GM21367 (cell line): ENCODE results near the gene SUMO4.
"Not testable (repeated sequence)": the region's sequence is repeated elsewhere in the genome, so short reads cannot be mapped to it uniquely, and the experiment has no call there.

ENCODE experiments used
- ATAC-seq: cut with Tn5 transposase; IDR thresholded peaks from one replicate; pipeline ENCODE4 v1.9.1; 2021; ENCODE audit not compliant: unreplicated experiment

Gene SUMO4

DNA sequence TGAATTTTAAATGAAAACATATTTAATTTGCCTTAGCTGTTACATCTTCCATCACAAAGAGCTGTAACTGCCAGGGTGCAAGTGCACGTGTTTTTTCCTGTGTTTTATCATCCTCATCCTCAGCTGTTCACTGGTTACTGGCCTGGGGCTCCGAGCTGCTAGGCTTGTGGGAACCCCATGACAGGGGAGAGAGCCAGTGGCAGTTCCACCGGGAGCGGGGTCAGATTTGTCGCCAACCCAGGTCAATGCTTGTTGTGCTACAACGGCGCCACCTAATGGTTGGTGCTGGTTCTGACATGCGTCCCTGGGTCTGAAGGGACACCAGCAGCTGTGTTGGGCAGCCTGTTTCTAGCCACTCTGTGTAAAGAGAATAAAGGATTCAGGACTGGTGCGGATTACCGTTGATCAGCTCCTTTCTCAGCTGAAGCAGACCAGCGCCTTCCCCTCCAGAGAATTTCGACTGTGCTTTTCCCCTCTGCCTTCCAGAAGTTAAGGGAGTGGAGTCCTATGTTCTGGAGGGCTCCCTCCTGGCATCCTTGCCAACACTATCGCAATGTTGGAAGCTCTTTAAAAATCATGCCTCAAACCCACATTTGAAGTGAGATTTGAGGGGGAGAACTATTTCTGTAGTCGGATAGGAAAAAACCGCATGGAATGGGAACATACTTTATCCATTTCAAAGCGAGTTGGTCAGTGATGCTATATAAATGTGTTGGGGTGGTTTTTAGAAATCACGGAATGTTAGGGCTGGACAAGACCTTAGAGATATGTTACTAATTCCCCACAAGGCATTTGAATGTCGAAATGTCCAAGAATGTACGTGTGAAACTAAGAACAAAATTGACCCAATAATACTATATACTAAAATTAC lies 32.1 kb downstream of the SUMO4 start:
- peak; percentile 78 for ATAC-seq

DNA sequence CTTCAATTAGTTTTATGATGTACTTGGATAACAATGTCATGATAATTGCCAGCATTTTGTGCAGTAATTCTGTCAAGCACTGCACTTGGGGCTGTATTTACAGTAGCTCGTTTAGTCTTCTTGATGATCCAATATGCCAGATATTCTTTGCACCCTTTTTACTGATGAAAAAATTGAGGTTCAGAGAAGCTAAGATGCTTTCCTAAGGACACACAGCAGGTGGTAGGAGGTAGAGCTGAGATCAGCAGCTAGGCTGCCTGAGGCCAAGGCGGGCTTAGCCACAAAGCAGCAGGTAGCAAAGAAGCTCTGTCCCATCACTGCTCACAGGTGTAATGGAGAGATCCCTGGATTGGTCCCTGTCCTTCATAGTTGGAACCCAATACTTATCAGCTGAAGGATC lies 33.3 kb downstream of the SUMO4 start:
- no peak for ATAC-seq

DNA sequence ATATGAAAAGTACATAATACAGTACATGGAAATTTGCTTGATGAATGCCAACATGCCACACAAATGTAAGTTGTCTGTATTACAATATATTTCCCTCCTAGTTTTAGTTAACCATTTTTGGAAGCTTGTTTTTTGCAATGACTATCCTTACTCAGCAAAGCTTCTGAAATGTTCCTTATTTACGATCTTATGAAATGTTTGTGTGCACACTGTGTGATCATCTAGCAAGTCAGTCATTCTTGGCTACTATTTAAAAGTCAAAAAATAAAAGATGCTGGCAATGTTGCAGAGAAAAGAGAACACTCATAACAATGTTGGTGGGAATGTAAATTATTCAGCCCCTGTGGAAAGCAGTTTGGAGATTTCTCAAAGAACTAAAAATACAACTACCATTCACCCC lies 33.8 kb downstream of the SUMO4 start:
- no peak for ATAC-seq

DNA sequence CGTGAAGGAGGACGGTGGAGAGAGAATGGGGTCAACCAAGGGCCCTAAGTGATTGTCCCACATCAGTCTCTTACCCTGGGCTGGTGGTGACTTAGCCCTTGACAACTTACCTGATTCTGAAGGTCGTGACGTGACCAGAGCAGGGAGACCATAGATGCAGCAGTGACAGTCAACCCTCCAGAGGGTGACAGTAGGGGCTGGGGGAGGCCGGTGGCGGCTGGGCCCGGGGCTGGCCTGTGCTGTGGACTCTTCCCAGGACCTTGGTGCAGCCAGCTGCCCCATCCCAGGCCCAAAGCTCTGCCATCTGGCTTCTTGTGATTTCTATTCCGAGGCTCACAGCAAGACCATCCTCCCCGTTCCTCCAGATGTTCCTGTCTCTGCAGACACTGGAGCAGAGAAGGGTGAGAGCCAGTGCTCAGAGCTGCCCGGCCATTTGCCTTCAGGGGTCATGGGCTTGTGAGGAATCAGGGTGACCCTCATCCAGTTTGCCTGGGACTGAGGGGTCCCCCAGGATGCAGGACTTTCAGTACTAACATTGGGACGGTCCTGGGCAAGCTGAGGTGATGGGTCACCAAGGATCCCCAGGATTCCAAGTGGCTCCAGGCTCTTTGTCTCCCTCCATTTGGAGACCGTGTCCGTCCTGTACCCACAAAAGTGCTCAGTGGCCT lies 36.0 kb downstream of the SUMO4 start:
- ATAC-seq: no peak

DNA sequence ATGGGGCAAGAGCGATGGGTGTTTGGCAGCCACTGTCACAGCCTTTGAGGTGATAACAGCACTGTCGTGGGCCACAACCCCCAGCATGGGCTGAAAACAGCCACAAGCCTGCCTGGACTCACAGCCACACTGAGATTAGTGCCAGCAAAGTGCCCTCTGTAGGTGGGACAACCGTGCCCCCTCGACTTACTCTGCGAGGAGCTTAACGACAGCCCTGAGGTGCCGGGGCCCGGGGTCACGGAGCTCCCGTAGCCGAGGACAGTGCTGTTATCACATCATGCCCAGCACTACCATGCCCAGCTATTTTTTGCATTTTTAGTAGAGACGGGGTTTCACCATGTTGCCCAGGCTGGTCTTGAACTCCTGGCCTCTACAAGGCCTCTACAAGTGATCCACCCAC lies 36.6 kb downstream of the SUMO4 start:
- ATAC-seq: no peak

DNA sequence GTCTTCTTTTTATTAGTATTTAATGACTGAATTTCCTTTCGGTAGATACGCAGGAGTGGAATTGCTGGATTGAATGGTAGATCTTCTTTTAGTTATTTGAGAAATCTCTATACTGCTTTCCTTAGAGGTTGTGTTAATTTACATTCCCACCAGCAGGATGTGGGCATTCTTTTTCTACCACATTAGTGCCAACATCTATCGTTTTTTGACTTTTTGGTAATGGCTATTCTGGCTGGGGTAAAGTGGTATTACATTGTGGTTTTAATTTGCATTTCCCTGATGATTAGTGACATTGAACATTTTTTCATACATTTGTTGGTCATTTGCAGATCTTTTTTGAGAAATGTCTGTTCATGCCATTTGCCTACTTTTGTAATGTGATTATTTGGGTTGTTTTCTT lies 37.1 kb downstream of the SUMO4 start:
- no peak for ATAC-seq

DNA sequence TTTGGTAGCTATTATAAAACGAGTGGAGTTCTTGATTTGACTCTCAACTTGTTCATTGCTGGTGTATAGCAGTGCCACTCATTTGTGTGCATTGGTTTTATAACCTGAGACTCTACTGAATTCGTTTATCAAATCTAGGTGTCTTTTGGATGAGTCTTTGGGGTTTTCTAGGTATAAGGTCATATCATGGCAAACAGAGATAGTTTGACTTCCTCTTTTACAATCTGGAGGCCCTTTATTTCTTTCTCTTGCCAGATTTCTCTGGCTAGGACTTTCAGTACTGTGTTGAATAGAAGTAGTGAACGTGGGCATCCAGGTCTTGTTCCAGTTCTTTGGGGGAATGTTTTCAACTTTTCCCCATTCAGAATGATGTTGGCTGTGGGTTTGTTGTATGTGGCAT lies 38.8 kb downstream of the SUMO4 start:
- no peak for ATAC-seq

DNA sequence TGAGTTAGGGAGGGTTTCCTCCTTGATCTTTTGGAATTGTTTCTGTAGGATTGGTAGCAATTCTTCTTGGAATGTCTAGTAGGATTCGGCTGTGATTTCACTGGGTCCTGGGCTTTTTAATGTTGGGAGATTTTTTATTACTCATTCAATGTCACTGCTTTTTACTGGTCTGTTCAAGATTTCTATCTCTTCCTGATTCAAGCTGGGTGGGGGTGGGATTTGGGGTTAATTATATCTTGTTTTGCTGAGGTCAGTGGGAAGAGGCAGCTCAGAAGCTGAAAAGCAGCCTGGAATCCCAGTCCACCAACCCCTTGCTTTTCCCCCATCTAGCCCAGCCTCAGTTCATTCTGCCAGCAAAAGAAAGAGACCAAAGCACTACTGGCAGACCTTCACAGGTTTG lies 39.6 kb downstream of the SUMO4 start:
- ATAC-seq: no peak

DNA sequence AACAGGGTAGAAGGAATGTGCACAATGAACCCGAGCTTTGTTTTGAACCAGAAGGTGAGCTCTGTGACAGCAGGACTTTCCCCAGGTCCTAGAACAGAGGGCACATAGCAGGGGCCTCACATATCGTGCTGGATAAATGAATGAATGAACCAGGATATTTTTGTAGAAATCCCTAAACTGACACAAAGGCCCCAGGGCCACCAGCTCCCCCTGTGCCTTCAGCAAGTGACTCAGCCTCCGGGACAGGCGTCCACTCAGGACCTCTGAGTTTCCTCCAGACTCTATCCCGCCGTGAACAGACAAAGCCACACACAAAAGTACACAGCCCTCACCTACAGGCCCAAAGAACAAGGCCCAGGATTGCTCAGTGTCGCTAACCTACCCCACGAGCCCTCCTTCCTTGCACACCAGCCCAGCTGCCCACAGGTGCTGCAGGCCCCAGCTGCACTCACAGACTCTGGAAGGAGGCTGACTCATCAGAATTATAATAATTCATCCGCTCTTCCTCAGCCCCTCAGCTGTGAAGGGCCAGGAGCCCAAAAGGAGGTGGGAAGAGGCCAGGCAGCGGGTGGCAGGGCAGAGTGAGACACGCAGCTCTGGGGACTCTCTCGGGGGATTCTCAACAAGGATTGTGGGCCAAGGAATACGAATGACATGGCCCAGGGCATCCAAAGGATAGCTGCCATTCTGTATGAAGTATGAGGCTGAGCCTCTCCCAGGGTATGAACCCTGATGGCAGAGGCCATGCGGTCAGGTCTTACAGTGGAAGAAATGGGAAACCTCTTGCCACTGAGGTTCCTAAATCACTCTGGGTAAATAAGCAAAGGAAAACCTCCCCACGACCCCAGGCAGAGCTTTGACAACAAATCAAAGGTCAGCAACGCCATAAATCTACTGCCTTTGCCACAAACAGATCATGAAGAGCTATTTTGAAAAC lies 40.9 kb downstream of the SUMO4 start:
- no peak for ATAC-seq

DNA sequence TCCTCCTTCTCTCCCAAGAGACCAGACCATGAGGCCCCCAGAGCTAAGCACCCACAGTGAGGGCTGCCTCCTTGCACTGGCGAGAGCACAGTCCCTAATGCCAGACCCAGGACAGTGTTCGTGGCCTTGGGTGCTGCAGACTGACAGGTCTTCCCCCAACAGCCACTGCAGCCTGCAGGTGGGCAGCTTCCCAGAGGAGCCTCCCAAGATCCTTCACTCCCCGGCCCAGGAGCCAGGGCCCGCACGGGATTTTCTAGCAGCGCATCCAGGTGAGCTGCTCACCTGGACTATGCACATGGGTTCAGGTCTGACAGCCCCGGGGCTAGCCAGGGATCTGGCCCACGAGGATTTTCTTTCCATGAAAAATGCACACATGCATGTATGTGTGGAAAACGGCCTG lies 41.7 kb downstream of the SUMO4 start:
- ATAC-seq: no peak

DNA sequence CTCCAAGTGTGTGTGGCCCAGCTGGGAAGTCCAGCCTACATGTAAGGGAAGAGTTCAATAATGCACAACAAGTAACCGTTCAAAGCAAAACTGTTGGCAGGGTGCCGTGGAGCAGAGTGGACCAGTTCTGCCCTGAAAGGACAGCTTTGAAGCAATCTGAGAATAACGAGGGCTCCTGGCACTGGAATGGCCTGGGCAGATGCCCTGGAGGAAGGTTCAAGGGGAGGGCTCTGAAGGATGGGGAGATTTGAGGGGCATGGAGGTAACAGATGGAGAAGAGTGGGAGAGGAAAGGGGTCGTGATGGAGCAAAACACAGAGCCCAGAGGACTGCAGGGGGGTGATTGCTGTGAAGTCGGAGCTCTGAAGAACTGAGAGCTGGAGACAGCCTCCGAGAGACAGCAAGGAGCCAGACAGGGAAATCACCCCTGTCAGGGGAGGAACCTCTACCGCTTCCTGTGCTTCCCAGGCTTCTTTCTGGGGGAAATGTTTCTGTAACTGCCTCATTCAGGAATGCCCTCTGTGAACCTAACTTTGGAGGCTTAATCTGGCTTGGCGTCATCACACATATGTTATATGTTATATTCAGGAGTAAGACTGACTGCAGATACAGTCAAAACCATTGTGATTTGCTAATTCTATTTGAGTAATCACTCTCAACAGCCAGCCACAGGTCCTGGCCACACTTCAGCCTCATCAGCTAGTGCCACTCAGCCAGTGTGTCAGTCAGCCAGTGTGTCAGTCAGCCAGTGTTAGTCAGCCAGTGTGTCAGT lies 43.5 kb downstream of the SUMO4 start:
- ATAC-seq: no peak

DNA sequence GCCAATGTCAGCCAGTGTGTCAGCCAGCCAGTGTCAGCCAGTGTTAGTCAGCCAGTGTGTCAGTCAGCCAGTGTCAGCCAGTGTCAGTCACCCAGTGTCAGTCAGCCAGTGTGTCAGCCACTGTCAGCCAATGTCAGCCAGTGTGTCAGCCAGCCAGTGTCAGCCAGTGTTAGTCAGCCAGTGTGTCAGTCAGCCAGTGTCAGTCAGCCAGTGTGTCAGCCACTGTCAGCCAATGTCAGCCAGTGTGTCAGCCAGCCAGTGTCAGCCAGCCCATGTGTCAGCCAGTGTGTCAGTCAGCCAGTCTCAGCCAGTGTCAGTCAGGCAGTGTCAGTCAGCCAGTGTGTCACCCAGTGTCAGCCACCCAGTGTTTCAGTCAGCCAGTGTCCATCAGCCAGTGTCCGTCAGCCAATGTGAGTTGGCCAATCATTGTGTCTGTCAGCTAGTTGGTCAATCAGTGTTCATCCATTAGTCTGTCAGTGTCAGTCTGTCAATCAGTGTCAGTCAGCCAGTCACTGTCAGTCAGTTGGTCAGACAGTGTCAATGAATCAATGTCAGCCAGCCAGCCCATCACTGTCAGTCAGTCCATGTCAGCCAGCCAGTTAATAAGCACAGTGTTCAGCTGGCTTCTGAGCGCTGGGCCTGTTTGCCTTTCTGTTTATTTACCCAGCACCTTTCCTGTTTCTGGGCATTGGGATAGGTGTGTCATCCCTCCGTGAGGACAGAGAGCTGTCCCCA lies 44.5 kb downstream of the SUMO4 start:
- not testable (repeated sequence) for ATAC-seq

DNA sequence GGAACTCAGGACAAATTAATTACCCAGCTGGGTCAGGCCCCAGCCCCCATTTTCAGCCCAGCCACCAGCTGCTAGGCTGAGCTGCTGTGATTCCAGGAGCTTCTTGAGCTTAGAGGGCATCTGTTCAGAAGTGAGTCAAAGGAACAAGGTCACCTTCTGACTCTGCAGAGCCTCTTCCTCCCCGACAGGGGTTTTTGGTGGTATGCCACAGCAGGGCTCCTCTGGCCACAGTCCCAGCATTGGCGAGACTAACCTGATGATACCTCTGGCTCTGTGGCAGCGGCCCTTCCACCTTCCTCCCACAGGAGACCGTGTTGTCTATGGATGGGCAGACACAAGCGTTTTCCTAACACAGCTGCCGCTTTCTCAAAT lies 45.0 kb downstream of the SUMO4 start:
- ATAC-seq: no peak

DNA sequence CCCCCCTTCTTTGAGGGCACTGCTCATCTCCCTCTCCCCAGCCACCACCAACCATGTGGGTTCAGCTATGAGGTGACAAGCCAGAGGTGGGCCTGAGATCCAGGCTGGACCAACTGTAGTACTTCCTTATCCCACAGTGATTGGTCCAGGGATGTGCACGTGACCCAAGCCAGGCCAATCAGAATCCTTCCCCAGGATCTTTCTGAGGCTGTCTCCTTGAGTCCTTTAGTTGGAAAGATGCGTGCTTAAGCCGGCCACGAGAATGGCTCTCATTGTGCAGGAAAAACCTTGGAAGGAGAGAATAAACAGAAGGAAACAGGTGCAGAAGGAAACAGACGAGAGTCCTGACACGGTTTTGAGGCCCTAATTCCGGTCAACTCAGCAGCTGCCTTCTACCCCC lies 45.5 kb downstream of the SUMO4 start:
- no peak for ATAC-seq

DNA sequence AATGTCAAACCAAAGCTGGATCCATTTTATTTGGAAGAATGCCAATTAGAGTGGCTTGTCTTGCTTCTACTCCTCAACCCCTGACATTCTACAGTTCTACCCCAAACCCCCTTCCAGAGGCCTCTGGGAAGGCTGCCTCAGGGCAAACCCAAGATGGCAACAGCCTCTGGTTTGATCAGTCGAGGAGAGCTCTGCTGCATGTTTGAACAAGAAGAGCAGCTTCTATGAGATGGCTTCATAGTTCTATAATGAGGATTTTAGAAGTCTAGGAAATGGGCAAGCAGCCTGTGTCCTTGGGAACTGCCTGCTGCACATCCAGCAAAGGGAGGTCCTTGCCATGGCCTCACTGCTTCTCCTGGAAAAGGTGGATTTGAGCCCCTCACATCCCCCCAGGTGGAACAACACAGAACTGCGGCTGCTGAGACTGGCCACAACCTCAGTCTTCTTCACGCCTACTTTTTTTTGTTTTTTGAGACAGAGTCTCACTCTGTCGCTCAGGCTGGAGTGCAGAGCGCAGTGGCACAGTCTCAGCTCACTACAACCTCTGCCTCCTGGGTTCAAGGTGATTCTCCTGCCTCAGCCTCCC lies 46.8 kb downstream of the SUMO4 start:
- ATAC-seq: no peak

DNA sequence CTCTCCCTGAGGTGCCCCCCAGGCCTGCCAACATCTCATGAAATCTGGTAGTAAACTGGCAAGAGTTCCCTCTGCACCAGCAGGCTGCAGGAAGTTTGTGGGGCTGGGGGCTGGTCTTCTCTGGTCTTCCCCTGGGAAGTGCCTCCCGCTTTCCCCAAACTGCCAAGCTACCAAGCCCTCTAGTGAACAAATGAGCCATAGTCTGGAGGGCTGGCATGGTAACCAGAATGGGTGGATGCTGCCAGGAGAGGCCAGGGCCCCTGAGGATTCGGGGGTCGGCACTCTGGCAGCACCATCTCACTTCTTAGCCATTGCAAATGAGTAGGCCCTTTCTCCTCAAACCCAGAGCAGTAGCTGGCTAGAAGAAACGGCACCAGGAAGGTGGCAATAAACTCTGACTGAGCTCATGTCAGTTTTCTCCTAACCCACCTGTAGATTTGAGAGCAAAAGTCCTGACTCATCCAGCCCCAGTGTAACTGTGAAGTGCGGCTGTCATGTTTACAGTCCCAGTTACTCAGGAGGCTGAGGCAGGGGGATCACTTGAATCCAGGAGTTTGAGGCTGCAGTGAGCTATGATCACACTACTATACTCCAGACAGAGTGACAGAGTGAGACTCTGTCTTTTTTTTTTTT lies 48.9 kb downstream of the SUMO4 start:
- ATAC-seq: no peak

DNA sequence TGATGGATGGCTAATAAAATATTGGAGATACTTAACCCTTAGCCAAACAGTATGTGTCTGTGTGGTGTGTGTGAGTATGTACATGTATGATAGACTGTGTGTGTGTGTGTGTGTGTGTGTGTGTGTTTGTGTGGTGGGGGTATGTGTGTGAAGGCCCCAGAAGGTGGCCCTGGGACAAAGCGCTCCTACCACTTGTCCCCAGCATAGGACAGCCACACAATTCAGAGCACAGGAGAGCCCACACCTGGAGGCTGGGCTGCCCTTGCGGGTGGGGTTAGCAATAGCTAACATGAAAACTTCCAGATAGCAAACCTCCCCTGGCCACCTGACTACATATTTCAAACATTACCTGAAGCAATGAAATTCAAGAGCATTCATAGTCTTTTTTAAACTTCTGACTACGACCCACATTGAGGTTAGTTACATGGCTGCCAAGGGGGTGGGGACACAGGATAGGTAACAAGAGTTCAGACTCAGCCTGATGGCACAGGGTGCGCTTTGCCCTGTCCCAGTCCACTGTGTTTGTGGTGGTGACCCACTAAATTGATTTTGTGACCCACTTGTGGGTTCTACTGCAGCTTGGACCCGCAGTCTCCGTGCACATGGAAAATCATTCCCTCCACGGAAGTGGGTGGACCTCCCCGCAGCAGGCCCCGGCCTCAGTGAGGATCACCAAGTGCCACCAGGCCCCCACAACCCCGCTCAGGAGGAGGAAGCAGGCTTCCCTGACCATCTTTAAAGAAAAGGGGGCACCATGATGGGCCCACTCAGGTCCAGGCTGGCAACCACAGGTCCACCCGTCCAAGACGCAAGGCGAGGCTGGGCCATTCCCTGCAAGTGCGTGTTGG lies 50.0 kb downstream of the SUMO4 start:
- ATAC-seq: no peak
